ENCODE measurements around the gene RRP1B.
"Not testable (repeated sequence)": the region's sequence is repeated elsewhere in the genome, so short reads cannot be mapped to it uniquely, and the experiment has no call there.

RRP1B gene

GRCh38 chr21:43669828-43670605, 10.7 kb downstream of the RRP1B start:
- no peak for DNase-seq (ENCODE audit: low read depth in 1 of 2, low spot score in 1 of 2)

DNA sequence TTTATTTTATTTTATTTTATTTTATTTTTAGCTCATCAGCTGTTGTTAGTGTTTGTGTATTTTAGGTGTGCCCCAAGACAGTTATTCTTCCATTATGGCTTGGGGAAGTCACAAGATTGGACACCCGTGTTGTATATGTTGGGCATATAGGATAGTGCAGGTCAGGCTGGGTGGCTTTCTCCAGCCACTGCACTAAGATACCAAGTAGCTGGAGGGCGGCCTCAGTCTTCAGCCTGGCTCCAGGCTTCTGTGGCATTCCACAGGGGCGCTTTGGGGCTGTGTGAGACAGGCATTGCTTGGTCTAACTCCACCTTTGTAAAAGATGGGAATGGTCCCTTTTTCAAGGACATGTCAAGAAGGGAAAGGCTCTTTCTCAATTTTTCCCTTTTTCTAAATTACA, 16.5 kb downstream of the RRP1B start:
- no peak for DNase-seq (ENCODE audit: low read depth in 1 of 2, low spot score in 1 of 2)

GRCh38 chr21:43676391-43676790, 17.0 kb downstream of the RRP1B start:
- no peak for DNase-seq (ENCODE audit: low read depth in 1 of 2, low spot score in 1 of 2)

GRCh38 chr21:43679951-43680350, 20.6 kb downstream of the RRP1B start:
- DNase-seq (ENCODE audit: low read depth in 1 of 2, low spot score in 1 of 2), result no peak

GRCh38 chr21:43680421-43680820, 21.1 kb downstream of the RRP1B start:
- not testable (repeated sequence) for DNase-seq (ENCODE audit: low read depth in 1 of 2, low spot score in 1 of 2)

DNA sequence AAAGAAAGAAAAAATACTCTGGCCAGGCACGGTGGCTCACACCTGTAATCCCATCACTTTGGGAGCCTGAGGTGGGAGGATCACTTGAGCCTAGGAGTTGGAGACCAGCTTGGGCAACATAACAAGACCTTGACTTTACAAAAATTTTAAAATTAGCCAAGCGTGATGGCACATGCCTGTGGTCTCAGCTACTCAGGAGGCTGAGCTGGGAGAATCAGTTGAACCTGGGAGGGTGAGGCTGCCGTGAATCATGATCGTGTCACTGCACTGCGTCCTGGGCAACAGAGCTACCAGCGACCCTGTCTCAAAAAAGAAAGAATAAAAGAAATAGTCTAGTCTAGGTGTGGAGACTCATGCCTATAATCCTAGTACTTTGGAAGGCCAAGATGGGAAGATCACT, 22.3 kb downstream of the RRP1B start:
- no peak for DNase-seq (ENCODE audit: low read depth in 1 of 2, low spot score in 1 of 2)

DNA sequence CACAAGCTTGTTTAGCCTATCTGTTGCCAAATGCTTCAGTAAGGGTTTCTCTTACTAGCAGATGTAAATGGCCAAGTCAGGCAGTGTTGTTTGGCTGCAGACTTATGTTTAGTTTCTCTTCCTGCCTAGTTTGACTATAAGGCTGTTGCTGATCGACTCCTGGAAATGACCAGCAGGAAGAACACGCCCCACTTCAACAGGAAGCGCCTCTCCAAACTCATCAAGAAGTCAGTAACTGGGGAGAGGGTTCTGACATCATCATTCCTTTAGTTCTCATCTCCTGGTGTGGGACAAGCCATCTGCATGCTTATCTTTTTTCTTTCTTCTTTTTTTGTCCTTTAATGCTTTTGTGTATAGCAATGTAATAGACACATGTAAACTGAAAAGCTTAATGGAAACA, 25.1 kb downstream of the RRP1B start:
- no peak for DNase-seq (ENCODE audit: low read depth in 1 of 2, low spot score in 1 of 2)

DNA sequence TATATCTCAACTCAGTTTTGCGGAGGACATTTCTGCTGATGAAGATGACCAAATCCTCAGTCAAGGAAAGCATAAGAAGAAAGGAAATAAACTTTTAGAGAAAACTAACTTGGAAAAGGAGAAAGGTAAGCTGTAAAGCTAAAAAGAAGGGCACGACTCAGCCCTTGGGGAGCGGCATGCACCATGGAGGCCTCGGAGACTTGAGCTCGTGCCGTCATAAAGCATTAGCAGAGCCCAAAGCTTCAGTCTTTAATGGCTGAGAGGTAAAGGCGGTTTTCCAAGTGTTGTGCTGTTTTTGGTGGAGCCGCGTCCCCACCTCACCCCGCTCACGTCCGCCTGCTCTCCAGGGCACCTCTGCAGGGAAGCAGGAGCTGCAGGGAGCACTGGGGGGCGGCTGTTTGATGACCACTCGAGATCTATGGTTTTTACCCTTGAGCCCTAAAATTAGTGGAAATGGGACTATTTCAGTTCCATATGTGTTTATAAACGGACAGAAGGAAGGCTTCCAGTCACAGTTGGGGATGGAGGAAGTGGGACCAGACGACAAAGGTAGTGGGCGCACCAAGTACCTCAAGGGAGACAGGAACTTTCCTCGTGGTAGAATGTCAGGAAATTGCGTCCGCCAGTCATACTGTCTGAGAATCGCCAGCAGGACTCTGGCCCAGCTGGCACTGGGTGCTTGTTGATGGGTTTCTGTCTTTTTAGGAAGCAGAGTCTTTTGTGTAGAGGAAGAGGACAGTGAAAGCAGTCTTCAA, 27.6 kb downstream of the RRP1B start:
- DNase-seq (ENCODE audit: low read depth in 1 of 2, low spot score in 1 of 2), result no peak

DNA sequence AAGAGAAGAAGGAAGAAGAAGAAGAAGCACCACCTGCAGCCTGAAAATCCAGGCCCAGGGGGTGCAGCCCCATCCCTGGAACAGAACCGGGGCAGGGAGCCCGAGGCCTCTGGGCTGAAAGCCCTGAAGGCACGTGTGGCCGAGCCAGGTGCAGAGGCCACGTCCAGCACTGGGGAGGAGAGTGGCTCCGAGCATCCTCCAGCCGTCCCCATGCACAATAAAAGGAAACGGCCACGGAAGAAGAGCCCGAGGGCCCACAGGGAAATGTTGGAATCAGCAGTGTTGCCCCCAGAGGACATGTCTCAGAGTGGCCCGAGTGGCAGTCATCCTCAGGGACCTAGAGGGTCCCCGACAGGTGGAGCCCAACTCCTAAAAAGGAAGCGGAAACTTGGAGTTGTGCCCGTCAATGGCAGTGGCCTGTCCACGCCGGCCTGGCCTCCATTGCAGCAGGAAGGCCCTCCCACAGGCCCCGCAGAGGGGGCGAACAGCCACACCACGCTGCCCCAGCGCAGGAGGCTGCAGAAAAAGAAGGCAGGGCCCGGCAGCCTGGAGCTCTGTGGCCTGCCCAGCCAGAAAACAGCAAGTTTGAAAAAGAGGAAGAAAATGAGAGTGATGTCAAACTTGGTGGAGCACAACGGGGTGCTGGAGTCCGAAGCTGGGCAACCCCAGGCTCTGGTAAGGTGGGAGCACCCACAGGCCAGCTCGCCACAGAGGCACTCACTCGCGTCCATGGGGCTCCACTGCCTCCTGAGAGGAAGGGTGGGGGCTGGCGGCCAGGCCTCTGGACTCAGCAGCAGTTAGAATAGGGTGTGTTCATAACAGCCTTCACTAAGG, 28.4 kb downstream of the RRP1B start:
- no peak for DNase-seq (ENCODE audit: low read depth in 1 of 2, low spot score in 1 of 2)

- no peak for DNase-seq (ENCODE audit: low read depth in 1 of 2, low spot score in 1 of 2)
Measured at GRCh38 chr21:43688906-43689305, 29.5 kb downstream of the RRP1B start.

- DNase-seq (ENCODE audit: low read depth in 1 of 2, low spot score in 1 of 2), result no peak
Measured at GRCh38 chr21:43689556-43690337, 30.4 kb downstream of the RRP1B start.

GRCh38 chr21:43690346-43690745, 31.0 kb downstream of the RRP1B start:
- no peak for DNase-seq (ENCODE audit: low read depth in 1 of 2, low spot score in 1 of 2)

- no peak for DNase-seq (ENCODE audit: low read depth in 1 of 2, low spot score in 1 of 2)
Measured at GRCh38 chr21:43691086-43691795, 31.9 kb downstream of the RRP1B start.

- DNase-seq (ENCODE audit: low read depth in 1 of 2, low spot score in 1 of 2), result no peak
Measured at GRCh38 chr21:43691801-43692200, 32.4 kb downstream of the RRP1B start.

DNA sequence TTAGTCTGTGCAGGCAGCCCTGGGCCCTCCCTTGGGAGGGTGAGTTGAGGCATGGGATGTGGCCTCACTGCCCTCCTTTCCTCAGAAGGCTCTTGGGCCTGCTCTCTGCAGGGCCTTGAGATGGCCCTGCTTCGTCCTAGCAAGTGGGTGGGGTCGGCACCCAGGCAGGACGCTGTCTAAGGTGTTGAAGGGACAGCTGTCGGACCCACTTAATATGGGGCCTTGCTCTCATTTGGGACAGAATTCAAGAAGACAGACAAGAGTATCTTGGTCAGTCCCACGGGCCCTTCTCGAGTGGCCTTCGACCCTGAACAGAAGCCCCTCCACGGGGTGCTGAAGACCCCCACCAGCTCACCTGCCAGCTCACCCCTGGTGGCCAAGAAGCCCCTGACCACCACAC, 33.6 kb downstream of the RRP1B start:
- no peak for DNase-seq (ENCODE audit: low read depth in 1 of 2, low spot score in 1 of 2)

GRCh38 chr21:43693981-43694380, 34.6 kb downstream of the RRP1B start:
- DNase-seq (ENCODE audit: low read depth in 1 of 2, low spot score in 1 of 2), result no peak

GRCh38 chr21:43694437-43695079, 35.2 kb downstream of the RRP1B start:
- no peak for DNase-seq (ENCODE audit: low read depth in 1 of 2, low spot score in 1 of 2)

- DNase-seq (ENCODE audit: low read depth in 1 of 2, low spot score in 1 of 2), result no peak
Measured at GRCh38 chr21:43696214-43696613, 36.9 kb downstream of the RRP1B start.

- no peak for DNase-seq (ENCODE audit: low read depth in 1 of 2, low spot score in 1 of 2)
Measured at GRCh38 chr21:43697758-43698643, 38.6 kb downstream of the RRP1B start.

All from stimulated activated CD4-positive, alpha-beta T cell treated with anti-CD3 and anti-CD28 coated beads, Interleukin-15, amount 100 ng/mL, for 1 hour (primary cell).